Measurements from ENCODE around the gene TMEM165. TPM values are rescaled to one million over a fixed set of nuclear protein-coding genes. Genes with fewer than 3 reads are reported as not detected.

TMEM165 gene
- total and polyA plus RNA-seq, 2 donors (not counting 3 experiments of a cell fraction or from before 2014, with no cell fraction given): 144 to 177 TPM

DNA sequence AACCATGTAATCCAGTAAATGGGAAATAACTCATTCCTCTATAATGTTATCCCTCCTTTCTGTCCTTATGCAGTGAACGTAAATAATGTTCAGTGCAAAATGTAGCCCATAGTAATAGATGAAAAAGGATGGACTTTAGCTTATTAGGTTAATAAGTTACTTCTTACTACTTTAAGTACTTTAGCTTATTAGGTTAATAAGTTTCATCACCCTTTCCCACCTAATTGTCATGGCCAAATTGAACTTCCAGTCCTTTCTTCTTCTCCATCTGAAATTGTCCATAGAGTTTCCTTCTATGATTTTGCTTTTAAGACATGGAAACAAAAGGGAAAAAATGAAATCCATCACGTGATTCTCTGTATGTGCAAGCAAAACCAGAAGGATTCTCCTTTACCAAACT lies 15.2 kb upstream of the TMEM165 start:
- DNase-seq (ENCODE audit: low read depth, low spot score) (no peak), FAIRE-seq (no peak)
- H3K27ac ChIP-seq (ENCODE audit: insufficient read depth, low read depth, low read length): no peak overlapping the region
- no peaks in the 10 kb centered on the region for H3K79me2 ChIP-seq (ENCODE audit: control insufficient read depth, insufficient read depth, low read length)
- H3K9ac ChIP-seq (replicated peaks; ENCODE audit: extremely low read depth, insufficient read depth, low read length): no peak overlapping the region
- no peaks in the 10 kb centered on the region for H3K36me3 ChIP-seq (ENCODE audit: control insufficient read depth in 2 of 2, extremely low read depth in 1 of 2, insufficient read depth in 2 of 2, low read length in 2 of 2)
- H4K20me1 ChIP-seq (replicated peaks; ENCODE audit: control insufficient read depth, extremely low read depth, insufficient read depth, low read length): no peaks in the 10 kb centered on the region
- H3K9me1 ChIP-seq (replicated peaks; ENCODE audit: control insufficient read depth, extremely low read depth, insufficient read depth, low read length): no peaks in the 10 kb centered on the region
- H3K4me3 ChIP-seq (replicated peaks in 1 of 3; ENCODE audit: insufficient read depth in 1 of 3, low read depth in 1 of 3, low read length in 3 of 3): no peak overlapping the region
- no peak overlapping the region for H3K4me2 ChIP-seq (ENCODE audit: insufficient read depth, low read length)
- no peaks in the 10 kb centered on the region for H3K4me1 ChIP-seq (ENCODE audit: control insufficient read depth, extremely low read depth, insufficient read depth, low read length)
- H2AFZ ChIP-seq (ENCODE audit: low read depth, low read length): no peak overlapping the region
- no peaks in the 10 kb centered on the region for H3K27me3 ChIP-seq (ENCODE audit: control insufficient read depth in 2 of 2, insufficient read depth in 2 of 2, low read length in 2 of 2)
- no TSS peak for BruUV-seq (replicated peaks)
- CTCF ChIA-PET: no interaction called here
- TF ChIP-seq MYC (IDR thresholded peaks at IDR 0.05; ENCODE audit: low read depth, low read length) (no peak), GATA2 (IDR thresholded peaks at IDR 0.05; ENCODE audit: insufficient read depth, insufficient read length, low read depth, low read length) (no peak), EZH2 (IDR thresholded peaks at IDR 0.05; ENCODE audit: borderline replicate concordance, low read depth, low read length, severe bottlenecking) (no peak), FOS (IDR thresholded peaks at IDR 0.05; ENCODE audit: borderline replicate concordance, insufficient read depth, low read length) (no peak), POLR2A (IDR thresholded peaks at IDR 0.05; ENCODE audit: low read depth, low read length) (no peak), JUN (IDR thresholded peaks at IDR 0.05; ENCODE audit: borderline replicate concordance, insufficient read depth, insufficient read length, low read depth) (no peak), POLR2AphosphoS5 (IDR thresholded peaks at IDR 0.05; ENCODE audit: insufficient read depth, low read depth, low read length) (no peak), CTCF (IDR thresholded peaks at IDR 0.05; ENCODE audit: extremely low read depth in 1 of 2, insufficient read depth in 1 of 2, low read depth in 1 of 2, low read length in 2 of 2) (no peak)
- TF ChIP-seq, protein P1, sequence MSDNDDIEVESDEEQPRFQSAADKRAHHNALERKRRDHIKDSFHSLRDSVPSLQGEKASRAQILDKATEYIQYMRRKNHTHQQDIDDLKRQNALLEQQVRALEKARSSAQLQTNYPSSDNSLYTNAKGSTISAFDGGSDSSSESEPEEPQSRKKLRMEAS (IDR thresholded peaks at IDR 0.05; ENCODE audit: insufficient read depth, insufficient read length): no peak
- no peaks in the 10 kb centered on the region for H3K9me3 ChIP-seq (replicated peaks; ENCODE audit: control insufficient read depth, insufficient read depth, low read length)
- intact Hi-C loops (cut with micrococcal nuclease): no loop called here
- POLR2A ChIA-PET: no interaction called here
- dilution Hi-C loops (cut with MboI; ENCODE audit: extremely low pct_ligation_motif_present, low sequenced_read_pairs): no loop called here

Measured in endothelial cell of umbilical vein (primary cell).